GM21825 (cell line): ENCODE results near the gene ST6GALNAC3.

Experiments used
- ATAC-seq: cut with Tn5 transposase; IDR thresholded peaks from one replicate; pipeline ENCODE4 v1.9.1; 2021; ENCODE audit warnings: mild to moderate bottlenecking, moderate library complexity; ENCODE audit not compliant: unreplicated experiment

The ST6GALNAC3 gene

GRCh38 chr1:76186554-76187170, 112.1 kb downstream of the ST6GALNAC3 start:
- no peak for ATAC-seq

- ATAC-seq = no peak
These were observed 112.9 kb downstream of the ST6GALNAC3 start for GRCh38 chr1:76187436-76187835.

GRCh38 chr1:76189310-76189709, 114.8 kb downstream of the ST6GALNAC3 start:
- ATAC-seq = no peak

GRCh38 chr1:76190749-76191424, 116.3 kb downstream of the ST6GALNAC3 start:
- ATAC-seq = peak; percentile 63

- ATAC-seq = no peak
These were observed 117.0 kb downstream of the ST6GALNAC3 start for GRCh38 chr1:76191561-76191960.

GRCh38 chr1:76198452-76198851, 123.9 kb downstream of the ST6GALNAC3 start:
- no peak for ATAC-seq

GRCh38 chr1:76202670-76203069, 128.1 kb downstream of the ST6GALNAC3 start:
- ATAC-seq = no peak

- no peak for ATAC-seq
These were observed 128.6 kb downstream of the ST6GALNAC3 start for GRCh38 chr1:76203127-76203526.

GRCh38 chr1:76209238-76209637, 134.7 kb downstream of the ST6GALNAC3 start:
- ATAC-seq = no peak

GRCh38 chr1:76209648-76210047, 135.1 kb downstream of the ST6GALNAC3 start:
- no peak for ATAC-seq

GRCh38 chr1:76210160-76210559, 135.6 kb downstream of the ST6GALNAC3 start:
- ATAC-seq = no peak

GRCh38 chr1:76218888-76219287, 144.3 kb downstream of the ST6GALNAC3 start:
- ATAC-seq = no peak

- no peak for ATAC-seq
These were observed 144.8 kb downstream of the ST6GALNAC3 start for GRCh38 chr1:76219366-76219818.

- no peak for ATAC-seq
These were observed 150.2 kb downstream of the ST6GALNAC3 start for GRCh38 chr1:76224752-76225151.

GRCh38 chr1:76225526-76225925, 151.0 kb downstream of the ST6GALNAC3 start:
- ATAC-seq = no peak

- ATAC-seq = no peak
These were observed 153.1 kb downstream of the ST6GALNAC3 start for GRCh38 chr1:76227621-76228020.

GRCh38 chr1:76229279-76230005, 154.9 kb downstream of the ST6GALNAC3 start:
- ATAC-seq = no peak

- no peak for ATAC-seq
These were observed 156.3 kb downstream of the ST6GALNAC3 start for GRCh38 chr1:76230842-76231281.

GRCh38 chr1:76231320-76231719, 156.8 kb downstream of the ST6GALNAC3 start:
- ATAC-seq = no peak

GRCh38 chr1:76232666-76233065, 158.1 kb downstream of the ST6GALNAC3 start:
- no peak for ATAC-seq

GRCh38 chr1:76234061-76234460, 159.5 kb downstream of the ST6GALNAC3 start:
- no peak for ATAC-seq

- no peak for ATAC-seq
These were observed 162.7 kb downstream of the ST6GALNAC3 start for GRCh38 chr1:76237211-76237610.
